NCI-H460 (cell line): ENCODE measurements around the gene ELP4. TPM values are rescaled to one million over a fixed set of nuclear protein-coding genes. Genes with fewer than 3 reads are reported as not detected.

Experiments used
- DNase-seq: peaks from one replicate; pipeline ENCODE4 v3.0.0-alpha.2; 2016; ENCODE audit warnings: low read depth; ENCODE audit errors: extremely low read depth
- total RNA-seq: library from RNA; depleted of rRNA; stranded (reverse); fragments of >200 nt; shearing (Covaris generic); gene quantifications from 2 replicates; pipeline ENCODE4 v1.2.3, GENCODE V29; 2014

ELP4 gene
- total RNA-seq, 1 experiment from 2014 or later = 18.5 TPM

DNA sequence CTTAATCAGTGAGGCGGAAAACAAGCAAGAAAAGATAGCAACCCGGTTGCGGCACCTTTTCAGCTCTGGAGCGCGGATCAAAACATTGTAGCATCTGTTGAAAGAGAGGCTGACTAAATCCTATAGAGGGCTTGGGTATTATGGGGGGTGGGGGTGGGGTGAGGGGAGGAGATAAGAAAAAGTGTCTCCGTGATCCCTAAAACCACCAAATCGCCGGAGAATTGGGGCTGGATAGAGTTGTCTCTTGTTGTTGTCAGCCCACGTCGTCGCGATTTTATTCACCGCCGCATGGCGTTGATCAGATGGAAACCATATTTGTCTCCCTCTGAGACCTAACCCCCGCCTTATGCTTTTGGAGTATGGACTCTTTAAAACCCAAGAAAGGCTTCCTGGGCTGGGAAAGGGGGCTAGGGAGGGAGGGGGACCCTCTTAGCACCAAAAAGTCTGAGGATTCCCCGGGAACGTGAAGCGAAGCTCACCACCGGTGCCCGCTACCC lies 288.5 kb downstream of the ELP4 start:
- DNase-seq = no peak

DNA sequence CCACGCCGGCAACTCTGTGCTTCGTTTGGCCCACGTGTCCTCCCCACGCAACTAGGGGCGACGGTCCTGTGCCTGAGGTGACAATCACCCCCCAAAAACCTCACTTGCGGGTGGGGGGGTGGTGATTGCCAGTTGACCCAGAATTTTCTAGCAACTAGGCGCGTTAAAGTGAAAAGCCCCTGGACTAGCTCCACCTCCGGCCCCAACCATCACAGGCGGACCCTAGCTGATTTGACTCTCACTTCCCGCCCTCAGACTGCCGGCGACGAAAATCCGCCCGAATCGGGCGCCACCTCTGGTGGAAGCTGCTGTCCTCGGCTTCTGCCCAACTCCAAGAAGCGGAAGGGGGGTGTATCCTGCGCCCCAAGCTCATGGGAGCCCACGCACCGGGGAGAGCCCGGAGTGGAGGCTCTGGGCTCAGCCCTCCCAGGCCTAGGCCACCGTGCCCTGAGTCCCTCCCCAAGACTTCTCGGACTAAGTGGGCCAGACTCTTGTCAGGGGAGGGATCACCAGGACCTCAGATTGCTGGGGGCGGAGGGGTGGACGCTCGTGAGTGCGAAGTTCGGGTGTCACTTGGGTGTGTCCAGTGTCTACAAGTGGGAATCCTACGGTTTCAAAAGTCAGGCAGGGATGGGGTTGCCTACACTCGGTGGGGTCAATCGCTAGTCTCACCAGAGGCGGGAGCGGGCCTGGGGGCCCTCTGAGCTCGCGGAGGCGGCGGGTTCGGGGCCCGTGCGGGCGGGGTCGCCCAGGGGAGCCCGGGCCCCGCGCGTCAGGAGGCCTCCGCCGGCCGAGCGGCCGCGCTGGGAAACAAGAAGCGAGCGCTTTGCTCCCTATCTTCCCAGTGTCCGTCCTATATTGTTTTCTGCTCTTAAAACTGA lies 289.2 kb downstream of the ELP4 start:
- DNase-seq = no peak

DNA sequence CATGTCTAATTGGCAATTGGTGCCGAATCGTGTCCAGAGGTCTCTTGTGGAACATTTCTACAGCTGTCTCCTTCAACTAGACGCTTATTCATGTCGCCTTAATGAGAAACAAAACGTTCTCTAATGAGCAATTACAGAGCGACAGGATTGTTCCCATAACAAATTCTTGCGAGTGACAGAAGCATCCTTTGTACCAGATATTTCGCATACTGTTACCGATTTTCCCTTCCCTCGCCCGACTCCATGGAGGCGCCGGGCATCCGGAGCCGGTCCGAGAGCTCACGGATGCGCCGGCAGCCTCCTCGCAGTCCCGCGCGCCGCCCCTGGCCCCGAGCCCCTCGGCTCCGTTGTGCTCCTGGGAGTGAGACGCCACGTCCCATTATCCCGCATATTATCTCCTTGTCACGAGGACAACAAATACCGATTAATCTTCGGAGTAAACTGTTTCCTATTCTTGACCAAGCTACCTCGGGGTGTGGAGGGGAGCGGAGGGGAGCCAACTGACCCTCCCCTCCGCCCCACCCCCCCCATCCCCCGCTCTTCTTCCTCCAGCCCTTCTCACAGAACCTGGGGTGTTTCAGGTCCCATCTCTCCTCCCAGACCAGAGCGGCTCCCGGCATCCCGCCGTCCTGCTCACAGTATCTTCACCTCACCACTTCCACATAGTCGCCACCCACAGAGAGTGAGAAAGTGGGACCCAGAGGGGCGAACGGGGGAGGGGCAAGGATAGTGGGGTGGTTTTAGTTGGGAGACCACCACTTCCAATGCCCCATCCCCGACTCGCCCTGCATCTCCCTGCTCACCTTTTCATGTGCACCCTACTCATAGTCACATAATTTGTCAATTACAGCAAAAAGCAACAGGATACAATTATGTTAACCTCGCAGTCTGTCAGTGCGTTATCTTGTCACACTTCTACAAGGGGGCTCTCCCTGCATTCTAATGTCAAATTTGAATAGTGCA lies 290.1 kb downstream of the ELP4 start:
- no peak for DNase-seq

DNA sequence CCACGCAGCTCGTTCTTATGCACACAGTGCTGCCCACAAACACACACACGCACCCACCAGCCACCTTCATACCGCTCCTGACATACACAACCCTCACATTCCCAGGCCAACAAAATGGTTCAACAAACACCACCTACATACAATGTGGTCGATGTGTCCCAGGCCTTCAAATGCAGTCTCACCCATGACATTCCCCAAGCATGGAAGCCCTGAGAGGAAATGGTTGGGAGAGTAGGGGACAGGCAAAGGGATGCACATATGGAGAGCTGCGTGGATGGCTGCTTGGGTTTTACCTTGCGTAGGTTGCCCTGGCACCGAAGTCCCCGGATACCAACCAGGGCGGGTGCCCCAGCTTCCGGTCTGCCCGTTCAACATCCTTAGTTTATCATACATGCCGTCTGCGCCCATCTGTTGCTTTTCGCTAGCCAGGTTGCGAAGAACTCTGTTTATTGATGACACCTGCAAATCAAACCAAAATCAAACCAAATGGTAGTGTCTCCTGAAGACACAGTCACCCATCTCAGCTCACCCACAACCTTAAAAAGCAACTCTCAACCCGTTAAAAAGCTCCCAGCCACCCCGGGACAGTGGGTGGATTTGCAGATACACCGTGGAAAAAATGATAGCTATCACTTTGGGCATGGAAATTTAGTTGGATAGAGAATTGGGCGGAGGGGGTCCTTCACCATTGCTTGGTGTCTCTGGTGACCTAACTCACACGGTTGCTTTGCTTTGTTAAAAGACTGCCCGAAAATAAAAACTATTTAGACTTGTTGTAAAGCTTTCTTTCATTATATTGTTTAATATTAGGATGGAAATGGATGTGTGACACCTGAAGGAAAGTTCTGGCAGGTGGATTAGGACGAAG lies 291.1 kb downstream of the ELP4 start:
- no peak for DNase-seq

DNA sequence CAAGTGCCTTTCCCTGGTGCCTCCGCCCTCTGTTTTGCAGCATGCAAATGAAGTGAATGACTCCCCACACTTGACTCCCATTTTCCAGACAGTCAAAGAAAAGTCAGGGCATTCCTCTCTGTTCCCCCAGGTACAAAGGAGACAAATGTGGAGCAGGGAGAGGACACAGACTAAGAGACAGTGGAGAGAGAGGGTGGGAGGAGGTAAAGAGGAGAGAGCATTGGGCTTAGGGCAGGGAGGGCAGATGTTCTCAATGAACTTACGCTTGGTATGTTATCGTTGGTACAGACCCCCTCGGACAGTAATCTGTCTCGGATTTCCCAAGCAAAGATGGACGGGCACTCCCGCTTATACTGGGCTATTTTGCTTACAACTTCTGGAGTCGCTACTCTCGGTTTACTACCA lies 291.7 kb downstream of the ELP4 start:
- no peak for DNase-seq

DNA sequence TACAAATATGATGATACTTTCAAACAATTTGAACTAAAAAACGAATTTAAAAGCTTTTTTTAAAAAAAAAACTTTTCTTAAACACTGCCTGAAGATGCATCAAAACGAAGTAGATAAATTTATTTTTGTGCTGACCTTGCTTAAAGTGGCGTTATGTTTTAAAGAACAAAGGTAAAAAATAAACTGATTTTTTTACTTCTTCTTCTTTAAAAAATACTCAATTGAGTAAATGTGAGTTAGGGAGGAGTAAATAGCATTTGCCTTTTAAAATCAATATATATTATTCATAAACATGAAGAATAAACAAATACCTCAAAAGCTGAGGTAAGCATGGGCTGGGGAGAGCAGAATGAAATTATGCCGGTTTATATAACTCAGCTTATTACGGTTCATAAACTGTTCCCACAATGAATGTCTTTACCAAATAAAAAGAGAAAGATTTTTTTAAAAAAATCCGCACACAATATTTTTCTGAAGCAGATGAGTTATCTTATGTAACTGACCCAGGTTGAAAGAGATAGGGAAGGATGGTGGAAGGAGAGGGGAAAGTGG lies 292.5 kb downstream of the ELP4 start:
- no peak for DNase-seq

DNA sequence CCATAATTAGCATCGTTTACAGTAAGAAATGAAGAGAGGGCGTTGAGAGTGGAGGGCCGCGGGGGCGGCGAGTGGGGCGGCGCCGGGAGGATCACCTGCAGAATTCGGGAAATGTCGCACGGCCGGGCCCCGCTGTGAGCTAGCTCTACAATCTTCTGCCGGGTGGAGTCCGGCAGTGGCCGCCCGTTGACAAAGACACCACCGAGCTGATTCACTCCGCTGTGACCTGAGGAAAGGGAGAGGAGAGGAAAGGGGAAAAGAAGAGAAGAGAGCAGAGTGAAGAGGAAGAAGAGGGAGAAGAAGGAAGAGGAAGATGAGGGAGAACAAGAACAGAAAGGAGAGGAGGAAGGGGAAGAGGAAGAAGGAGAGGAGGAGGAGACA lies 293.0 kb downstream of the ELP4 start:
- DNase-seq = no peak

DNA sequence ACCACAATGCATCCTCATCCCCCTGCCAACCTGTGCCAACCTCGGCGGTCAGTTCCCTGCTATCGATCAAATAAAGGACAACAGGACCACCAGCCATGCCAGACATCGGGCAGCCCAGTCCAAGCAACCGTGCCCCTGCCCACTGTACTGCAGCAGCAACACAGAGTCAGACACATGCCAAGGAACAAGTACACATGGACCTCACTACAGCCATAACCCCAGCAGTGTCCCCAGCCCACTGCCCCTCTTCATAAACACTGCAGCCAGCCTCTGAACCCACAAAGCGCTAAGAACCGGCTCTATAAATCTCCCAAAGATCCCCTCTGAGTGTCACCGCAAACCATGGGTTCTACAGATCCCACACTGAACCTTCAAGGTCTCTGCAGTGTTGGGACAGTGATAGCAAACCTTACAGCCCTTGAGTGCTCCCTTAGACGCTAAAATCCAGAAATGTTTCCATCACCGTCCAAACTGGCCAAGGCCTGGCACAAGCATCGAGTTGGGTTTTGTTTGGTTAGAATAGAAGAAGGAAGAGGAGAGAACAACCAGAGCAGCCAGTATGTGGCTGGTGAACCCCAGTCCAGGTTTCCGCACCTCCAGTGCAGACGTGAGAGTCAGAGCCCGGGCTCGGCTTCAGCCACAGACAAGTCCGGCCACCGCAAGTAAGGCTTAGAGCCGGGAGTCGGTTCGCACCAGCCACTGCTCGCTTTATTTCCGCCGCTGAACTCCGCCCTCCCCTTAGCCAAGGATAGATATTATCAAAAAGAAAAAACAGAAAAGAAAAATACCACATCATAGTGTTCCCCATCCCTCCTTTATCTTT lies 293.6 kb downstream of the ELP4 start:
- no peak for DNase-seq

DNA sequence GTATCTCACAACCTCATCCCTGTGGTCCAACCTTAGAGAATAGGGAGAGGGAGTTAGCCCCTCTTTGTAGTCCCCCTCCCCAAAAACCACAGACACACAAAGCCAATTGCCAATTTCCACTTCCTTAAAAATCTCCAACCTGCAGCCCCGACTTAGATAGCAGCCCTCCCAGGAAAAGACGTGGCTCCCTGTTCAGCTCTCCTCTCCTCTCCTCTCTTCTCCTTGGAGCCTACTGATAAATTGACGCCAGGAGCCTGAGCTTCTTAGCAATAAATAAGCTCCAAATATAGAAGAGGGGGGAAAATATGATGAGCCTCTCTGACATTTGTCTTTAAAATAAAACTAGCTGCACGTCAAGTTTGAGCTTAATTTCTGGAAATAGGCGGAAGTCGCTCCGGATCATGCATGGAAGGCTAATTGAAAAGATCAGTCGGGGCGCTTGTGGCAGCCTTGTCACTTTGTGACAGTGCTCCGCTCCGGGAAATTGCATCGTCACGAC lies 294.3 kb downstream of the ELP4 start:
- DNase-seq = no peak

DNA sequence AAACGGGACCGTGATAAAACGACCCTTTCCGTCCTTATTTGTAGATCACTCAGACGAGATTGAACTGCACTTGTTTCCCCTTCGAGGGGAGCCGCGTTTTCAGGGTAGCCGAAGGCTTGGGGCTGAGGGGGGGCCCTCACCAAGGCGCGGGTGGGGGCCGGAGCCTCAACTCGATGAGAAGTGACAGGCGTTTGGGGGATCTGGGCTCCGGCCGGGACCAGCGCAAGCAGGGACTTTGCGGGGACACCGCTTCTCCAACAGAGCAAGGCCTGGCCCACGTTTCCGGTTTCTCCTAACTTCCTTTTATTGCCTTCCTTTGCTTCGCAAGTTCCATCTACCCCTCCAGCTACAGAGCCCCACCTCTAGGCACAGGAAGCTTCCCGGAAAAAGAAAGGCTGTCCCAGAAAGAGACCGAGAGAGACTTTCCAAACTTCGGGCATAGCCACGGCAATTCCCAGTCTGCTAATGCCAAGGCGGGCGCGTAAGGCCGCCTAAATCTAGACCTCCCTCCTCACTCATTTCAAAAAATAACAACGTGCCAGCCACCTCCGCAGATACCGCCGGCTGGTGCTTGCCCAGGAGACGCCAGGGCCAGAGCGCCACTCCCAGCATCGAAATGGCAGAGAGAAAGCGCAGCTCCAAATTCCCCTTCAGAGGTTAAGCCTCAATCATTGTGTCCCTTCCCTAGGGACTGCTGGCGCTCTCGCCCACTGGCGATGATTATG lies 294.9 kb downstream of the ELP4 start:
- no peak for DNase-seq

DNA sequence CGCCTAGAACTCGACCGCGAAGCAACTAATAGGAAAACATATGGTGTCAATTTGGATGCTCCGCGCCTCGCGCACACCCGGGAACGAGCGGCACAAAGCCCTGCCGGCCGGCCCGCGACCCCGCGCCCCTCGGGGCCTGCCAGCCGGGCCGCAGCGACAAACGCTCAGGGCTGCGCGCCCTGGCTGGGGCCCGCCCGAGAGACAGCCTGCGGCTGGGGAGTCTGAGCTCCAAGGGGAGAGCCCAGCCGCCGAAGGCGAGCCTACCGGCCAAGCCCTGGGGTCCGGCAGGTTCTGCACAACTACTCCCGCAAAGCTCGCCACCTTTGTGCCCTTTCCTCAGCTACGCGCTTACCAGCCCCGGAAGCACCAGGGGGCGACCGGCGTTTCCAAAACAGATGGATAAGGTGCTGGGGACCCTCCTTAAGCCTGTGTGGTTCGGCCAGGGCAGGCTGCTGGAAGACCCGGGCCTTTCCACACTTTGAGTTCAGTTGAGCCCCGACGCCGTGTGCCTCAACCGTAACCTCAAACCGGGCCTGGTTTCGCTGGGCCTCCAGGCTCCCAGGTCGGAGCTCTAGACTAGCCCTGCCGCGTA lies 295.6 kb downstream of the ELP4 start:
- no peak for DNase-seq

DNA sequence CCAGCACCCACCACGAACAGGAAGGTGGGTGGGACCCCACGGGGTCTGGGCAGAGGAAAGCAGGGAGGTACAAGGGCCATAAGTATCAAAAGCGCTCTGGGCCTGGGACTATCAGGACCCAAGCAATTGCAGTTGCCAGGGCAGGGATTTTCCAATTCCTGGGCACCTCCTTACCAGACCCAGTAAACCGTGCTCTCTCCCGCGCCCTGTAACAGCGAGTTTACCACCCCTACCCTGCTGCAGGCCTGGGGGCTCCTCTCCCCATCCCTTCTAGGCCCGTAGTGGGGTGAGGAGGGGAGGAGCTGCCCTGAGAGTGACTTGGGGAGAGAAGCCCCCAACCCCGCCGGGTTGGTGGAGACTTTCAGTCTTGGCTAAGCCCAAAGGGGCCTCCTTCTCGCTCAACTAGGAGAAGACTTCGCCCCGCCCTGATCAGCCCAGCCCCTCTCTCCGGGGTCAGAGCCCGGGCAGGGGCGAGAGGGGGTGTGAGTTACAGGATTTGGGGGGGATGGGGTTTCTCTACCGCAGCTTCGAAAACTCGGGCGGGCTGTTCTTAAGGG lies 296.1 kb downstream of the ELP4 start:
- no peak for DNase-seq

DNA sequence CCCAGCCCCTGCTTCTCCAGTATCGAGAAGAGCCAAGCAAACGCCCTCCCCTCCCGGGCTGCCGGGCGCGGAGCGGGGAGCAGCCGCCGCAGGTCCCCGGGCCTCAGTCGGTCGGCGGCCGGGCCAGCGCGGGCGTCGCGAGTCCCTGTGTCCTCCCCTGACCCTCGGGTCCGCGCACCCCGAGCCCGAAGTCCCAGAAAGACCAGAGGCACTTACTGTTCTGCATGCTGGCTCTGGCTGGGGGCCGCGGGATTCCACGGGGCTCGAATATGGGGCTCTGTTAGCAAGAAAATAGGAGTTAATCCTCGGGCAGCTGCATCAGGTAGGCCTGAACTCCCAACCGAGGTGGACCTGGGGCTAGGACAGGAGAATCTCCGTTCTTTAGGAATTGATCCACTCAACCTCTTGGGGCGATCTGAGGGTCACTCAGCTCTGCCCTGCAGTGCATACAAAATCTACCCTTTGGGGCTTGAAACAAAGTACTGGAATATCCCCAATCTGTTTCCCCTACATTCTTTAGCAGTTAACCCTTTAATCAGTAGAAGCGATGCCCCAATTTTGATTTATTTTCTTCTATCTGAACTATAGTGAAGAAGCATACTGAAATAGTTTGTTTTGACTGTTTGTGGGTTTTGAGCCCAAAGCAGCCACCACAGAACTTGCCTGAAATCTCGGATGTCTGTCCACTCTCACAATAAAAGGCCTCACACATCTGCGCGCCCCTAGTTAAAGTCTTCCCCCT lies 296.8 kb downstream of the ELP4 start:
- DNase-seq = no peak

DNA sequence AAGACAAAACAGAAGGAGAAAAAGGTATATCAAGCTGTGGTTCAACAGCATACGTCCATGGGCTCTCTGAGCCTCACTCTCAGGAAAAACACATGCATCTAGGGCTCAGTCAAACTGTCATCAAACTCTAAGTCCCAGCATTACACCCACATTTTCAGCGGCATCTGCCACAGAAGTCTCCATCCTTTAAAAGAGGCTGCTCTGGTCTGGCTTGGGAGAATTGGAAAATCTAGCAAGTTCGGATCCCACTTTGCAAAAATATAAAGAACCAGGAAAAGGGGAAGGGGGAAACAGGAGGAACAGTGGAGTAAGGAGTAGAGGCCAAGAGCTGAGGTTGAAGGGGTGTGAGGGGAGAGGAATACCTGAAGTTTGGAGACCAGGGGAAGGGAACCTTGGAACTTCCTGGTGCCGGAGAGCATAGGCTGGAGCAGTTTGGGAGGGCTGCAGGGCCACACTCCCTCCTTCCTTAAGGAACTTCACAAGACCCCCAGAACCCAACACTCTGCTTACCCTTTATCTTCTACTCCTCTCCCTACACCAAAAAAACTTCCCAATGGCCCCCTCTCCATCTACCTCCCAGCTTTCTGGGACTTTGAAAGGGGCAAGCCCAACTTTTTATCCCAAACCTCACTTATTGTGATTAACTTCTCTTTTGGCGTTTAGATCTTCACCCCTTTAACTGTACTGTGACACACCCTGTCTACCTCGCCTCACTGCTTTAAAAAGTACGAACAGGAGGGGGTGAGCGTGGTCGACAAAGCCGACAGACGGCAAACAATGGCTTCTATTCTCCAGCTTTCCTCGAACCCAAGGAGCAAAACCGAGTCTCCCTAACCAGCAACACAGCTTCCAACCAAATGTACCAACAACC lies 297.6 kb downstream of the ELP4 start:
- no peak for DNase-seq

DNA sequence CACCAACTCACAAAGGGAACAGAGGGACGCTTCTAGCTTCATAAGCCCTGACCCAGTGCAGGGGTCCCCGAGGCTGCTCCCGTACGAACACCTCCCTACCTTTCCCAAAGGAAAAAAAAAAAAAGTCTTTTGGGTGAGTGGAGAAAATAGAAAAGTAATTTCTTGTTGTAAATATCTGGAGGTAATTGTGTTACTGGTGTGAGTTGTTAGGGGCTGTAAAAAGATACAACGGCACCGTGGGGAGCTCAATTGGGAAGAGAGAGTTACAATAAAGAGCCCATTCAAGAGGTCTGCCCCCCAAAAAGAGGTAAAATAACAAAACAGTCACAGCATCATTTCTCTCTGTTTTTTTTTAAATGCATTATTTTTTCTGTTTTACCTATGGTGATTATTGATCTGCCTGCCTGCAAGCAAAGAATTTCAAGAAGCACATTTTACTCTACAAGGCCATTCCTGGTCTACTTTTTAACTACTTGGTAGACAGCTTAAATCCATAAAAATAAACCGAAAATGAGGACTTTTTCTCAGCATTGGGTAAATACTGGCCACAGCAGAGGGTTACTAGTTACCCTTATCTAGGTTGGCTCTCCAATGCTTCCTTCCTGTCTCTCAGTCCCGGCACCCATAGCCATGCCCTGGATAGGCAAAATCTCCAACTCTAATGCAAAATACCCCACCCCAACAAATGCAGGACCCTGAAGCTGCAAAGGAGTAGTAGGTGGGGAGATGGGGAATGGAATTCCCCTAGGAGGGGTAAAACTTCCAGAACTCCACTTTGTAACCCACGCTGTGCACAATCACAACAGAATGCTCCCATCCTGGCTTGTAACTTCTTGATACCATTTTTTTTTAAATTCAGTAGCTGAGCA lies 298.5 kb downstream of the ELP4 start:
- DNase-seq = no peak
